NCI-H2029 (cell line): ENCODE results near the gene RFTN1.

Experiments used
- DNase-seq: peaks from one replicate; lab custom pipeline; 2025; lab: John Stamatoyannopoulos, UW

RFTN1 gene

DNA sequence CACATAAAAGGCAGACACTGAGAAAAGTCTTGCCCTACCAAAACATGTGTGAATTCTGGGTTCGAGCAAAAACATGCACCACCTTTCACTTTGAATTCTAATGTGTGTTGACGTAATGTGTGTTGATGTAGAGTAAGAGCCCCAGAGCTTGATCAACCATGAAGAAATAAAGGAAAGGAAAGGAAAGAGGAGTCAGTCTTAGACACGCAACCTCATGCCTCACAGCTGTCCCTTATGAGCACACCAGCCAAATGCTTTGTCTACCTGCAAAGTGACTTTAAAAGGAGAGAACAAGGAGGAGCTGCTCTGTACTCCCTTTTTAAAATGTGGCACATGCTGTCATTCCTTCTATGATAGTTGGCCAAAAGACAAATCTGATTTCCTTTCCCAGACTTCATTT is 80.8 kb downstream of the RFTN1 start:
- no peak for DNase-seq

DNA sequence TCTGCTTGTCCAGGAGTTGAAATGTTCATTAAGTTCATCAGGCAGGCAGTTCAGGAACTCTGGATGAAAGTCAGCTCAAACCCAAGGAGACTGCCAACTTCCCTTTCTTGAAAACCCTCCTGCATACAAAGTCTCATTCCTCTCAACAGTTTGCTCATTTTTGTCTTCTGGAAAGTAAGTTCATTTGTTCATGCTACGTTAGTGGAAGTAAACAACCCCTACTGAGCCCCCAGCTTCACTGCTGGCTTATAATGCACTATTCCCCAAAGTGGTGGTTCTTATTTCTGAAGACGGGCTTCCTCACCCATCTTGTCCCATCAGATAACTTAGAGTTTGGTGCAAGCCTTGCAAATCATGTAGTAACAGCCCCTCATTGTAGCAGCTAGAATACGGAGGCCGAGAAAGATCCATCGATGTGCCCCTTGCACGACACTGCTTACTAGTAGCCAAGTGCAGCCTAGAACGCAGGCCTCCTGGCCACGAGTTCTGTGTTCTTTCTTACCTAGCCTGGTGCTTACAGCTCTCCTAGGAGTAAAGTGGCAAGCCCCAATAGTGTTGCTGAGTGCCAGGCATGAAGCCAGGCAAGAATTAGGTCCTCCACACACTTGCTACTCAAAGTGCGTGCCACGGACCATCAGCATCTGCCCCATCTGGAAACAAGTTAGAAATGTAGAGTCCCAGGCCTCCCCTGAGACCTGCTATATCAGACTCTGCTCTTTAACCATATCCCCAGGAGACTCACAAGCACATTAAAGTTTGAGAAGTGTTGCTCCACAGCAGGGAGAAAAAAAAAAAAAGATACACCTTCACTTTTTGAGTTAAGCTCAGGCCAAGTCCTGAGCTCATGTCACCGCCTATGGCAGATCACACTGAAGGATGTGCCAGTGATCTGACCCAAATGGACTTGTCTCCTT is 82.5 kb downstream of the RFTN1 start:
- no peak for DNase-seq

- DNase-seq = no peak
These were observed 84.4 kb downstream of the RFTN1 start for GRCh38 chr3:16429086-16429485.

DNA sequence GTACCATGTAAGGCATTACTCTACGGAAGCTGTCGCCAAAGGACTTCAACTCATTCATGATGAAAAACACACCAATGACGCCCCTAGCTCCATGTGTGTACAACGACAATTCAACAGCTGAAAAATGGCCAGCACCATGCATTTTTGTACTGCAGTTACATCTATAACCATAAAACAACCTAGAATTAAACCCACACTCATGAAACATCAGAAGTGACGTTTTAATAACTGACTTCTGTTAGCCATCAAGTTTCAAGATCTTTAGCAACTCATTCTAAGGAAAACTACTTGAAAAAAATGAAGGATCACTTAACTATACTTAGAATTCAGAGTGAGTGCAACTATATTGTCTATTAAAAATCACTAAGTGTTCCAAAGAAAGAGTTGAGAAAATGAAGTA is 84.9 kb downstream of the RFTN1 start:
- DNase-seq = no peak

DNA sequence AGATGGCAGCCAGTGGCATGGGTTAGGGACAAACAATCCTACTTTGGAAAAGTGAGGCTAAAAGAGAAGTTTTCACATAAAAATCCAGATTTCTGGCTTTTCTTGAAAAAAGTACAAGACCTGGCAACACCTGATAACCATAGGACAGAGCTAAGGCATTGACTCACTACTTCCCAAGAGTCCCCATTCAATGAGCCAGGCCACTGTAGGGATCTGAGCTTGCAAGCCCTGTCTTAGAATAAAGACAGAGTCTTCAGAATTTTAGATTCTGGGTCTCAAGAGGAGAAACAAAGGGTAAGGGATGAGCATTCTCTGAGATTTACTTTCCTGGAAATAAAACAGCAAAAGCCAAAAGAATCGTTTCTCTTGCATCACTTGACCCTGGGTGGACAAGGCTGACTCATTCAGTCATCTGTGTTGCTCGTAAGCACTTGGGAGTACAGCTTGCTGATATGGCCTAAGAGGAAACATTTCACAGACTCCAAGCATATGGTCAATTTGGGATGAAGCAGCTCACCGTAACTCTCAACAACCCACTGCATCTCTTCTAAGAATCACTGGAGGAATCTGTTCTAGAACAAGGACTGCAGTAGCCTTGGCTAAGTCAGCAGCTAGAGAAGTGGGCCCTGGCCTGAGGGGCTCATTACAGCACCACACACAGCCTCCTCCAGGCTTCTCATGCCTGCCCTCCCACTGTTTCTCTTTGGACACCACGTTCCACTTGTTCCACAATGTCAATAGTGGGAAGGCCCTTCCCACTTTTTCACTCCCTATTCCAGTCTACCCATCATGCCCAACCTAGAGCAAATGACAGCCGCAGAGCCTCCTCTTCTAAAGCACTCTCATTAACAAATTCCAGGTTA is 86.2 kb downstream of the RFTN1 start:
- DNase-seq = peak; percentile 50

DNA sequence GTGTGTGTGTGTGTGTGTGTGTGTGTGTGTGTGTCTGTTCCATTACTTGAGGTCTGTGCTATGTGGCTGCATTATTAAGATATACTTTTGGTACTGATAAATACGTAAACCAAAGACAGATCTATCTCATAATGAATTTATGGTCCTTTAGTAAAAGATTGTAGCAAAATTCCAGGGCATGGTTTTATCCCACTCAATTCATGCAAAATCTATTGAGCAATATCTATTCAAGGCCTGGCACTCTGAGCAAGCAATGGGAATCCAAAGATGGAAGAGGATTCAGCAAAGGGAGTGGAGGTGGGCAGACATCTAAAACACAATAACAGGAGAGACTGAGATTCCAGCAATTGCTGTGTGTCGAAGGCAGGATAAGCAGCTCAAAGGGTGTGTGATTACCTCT is 86.8 kb downstream of the RFTN1 start:
- no peak for DNase-seq

DNA sequence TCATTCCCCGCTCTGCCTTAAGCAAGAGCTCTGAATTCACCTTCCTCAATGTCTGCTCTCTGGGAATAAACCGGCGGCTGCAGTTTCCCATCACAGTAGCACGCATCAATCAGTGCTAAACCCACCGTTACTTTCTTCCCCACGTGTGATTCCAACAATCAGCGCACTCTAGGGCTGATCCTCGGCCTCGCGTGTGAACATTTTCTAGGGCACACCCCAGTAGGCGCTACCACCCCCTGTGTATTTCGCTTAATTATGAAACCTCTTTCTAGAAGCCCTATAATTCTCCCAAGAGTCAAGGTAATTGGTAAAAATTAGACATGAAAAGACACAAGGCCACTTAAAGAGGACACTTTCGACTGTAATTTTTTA is 87.5 kb downstream of the RFTN1 start:
- DNase-seq = no peak

DNA sequence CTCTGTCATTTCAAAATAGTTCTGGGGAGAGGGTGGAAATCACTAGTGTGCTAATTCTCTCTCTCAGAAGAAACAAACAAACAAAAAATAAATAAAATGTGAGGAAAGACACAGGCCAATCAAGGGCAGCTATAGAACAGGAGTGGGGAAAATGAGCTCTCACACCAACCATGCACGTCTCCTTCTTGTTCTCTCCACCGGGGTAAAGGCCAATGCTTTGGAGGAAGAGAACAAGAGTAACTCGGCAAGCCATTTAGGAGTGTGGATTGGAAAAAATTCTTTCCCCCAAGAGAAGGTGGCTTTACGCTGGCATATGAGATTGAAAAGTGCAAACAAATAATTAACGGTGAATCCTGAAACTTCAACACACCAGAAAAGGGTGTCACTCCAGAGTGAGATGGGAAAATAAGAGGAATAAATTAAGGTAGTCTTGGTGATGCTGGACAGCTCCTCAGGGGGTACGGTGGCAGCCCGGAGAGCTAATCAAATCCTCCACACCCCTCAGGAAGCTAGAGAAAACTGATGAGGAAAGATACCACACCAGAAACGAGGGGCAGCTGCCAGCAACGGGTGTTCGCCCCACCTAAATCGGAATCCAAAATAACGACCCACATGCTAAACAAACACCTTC is 88.0 kb downstream of the RFTN1 start:
- DNase-seq = no peak

DNA sequence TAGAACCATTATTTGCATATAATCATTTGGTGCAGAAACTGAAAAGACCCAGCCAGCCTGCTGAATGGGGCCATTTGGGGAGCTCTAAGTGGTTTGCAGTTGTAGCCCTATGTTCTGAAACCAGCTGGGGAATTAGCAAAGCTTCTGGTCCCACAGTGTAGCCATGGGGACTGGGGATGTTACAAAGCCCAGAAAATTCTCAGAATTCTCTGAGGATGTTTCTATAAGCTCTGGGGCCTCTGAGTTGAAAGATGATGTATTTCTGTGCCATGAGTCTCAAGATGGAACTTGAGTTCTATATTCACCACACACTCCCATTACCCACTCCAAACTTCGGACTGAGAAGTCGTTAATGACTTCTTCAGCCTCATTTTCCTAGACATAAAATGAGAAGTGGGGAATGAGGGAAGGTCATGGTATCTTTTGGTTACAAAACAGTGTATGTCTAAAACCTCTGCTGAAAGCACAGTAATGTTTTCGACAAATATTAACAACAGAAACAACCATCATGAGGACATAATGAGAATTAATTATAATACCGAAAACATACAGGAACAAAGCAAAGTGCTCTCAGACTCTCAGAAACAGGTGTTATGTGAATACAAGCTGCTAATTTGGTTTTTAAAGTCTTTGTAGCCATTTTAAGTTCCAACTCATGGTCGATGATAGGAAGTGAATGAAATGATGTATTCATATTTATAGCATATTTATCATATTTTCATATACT is 89.4 kb downstream of the RFTN1 start:
- DNase-seq = no peak

GRCh38 chr3:16423298-16423697 is 90.2 kb downstream of the RFTN1 start:
- DNase-seq = peak; percentile 97

GRCh38 chr3:16419640-16420241 is 93.8 kb downstream of the RFTN1 start:
- DNase-seq = no peak

- no peak for DNase-seq
These were observed 95.4 kb downstream of the RFTN1 start for GRCh38 chr3:16417945-16418739.

DNA sequence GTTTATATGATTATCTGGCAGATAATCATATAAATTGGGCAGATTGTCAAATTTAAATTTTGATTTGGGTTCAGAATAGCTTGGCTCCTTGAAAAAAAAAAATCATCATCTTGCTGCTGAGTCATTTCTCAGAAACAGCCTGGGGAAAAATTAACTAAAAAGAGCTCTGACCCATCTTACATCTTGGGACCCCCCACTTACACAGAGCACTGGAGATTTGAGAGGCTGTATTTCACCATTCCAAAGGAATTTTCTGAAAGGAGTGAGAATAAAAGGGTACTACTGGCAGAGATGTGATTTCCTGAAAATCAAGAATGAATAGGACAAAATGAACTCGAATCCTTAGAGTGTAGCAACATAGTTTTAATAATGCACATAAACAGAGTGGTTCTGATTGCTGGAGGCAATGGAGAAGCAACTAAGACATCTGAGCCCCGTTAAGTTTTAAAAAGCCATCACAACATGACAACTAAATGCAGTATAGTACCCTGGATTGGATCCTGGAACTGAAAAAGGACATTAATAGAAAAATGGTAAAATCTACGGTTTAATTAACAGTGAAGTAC is 97.5 kb downstream of the RFTN1 start:
- DNase-seq = no peak

DNA sequence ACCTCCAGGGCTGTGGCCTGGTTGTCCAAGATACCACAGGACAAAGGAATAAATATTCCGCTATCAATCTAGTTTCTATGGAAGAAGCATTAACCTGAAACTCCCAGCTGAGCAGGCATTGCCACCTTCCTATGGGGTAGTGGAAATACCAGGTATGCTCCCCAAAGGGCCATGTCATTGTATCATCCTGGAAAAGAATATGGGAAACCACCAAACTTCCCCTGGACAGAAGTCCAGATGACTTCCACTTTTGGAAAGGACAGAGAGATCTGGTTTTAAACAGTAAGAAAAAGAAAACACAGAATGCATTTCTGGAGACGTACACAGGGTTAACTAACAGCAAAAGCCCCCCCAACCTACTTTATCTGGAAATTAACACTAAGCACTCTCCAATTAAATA is 100.2 kb downstream of the RFTN1 start:
- DNase-seq = no peak

DNA sequence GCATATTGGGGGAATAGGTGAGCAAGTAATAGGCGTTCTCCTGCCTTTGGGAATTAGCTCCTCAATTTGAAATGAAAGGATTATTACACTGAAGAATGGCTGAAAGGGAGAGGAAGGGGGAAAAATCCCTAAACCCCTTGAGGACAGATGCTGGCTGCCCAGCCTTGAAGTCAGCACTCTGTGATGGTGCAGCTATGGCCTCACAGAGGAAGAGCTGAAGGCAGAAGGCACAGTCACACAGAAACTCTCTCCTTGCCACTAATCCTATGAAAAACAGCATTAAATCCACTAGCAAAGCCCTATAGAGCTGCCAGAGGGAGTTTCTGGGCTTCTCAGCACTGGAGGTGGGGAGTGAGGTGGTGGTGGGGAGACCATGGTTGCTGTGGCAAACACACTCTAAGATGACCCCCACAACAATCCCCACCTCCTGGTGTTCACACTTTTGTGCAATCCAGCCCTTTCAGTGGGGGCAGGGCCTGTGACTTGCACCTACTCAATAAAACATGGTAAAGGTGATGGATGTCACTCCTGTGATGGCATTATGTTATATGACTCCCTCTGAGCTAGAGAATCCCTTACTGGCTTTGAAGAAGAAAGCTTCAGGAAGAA is 101.2 kb downstream of the RFTN1 start:
- DNase-seq = no peak

GRCh38 chr3:16411441-16411840 is 102.1 kb downstream of the RFTN1 start:
- DNase-seq = no peak

GRCh38 chr3:16410659-16411058 is 102.8 kb downstream of the RFTN1 start:
- DNase-seq = peak; percentile 75

- DNase-seq = no peak
These were observed 104.5 kb downstream of the RFTN1 start for GRCh38 chr3:16409032-16409431.

GRCh38 chr3:16407366-16407765 is 106.1 kb downstream of the RFTN1 start:
- DNase-seq = no peak

- DNase-seq = no peak
These were observed 106.9 kb downstream of the RFTN1 start for GRCh38 chr3:16406579-16406978.
